T follicular helper cell (primary cell): Measurements from ENCODE around the gene YTHDC2.
"Not testable (repeated sequence)": the region's sequence is repeated elsewhere in the genome, so short reads cannot be mapped to it uniquely, and the experiment has no call there.

ENCODE experiments used
- DNase-seq: peaks from one replicate; pipeline ENCODE4 v3.0.0-alpha.2; 2020; ENCODE audit warnings: low read depth

The YTHDC2 gene

GRCh38 chr5:113603246-113603645, 89.8 kb downstream of the YTHDC2 start:
- not testable (repeated sequence) for DNase-seq

- DNase-seq, result peak; percentile 24
These were observed 93.0 kb downstream of the YTHDC2 start for GRCh38 chr5:113606298-113607134.

GRCh38 chr5:113607361-113607760, 93.9 kb downstream of the YTHDC2 start:
- DNase-seq, result no peak

GRCh38 chr5:113608113-113608596, 94.7 kb downstream of the YTHDC2 start:
- no peak for DNase-seq

GRCh38 chr5:113612060-113612496, 98.6 kb downstream of the YTHDC2 start:
- no peak for DNase-seq

- DNase-seq, result no peak
These were observed 100.7 kb downstream of the YTHDC2 start for GRCh38 chr5:113614191-113614590.

- DNase-seq, result no peak
These were observed 102.2 kb downstream of the YTHDC2 start for GRCh38 chr5:113615708-113616107.

- DNase-seq, result no peak
These were observed 103.8 kb downstream of the YTHDC2 start for GRCh38 chr5:113617191-113617796.

- no peak for DNase-seq
These were observed 119.5 kb downstream of the YTHDC2 start for GRCh38 chr5:113632996-113633395.

GRCh38 chr5:113634957-113635356, 121.5 kb downstream of the YTHDC2 start:
- DNase-seq, result no peak

- no peak for DNase-seq
These were observed 128.2 kb downstream of the YTHDC2 start for GRCh38 chr5:113641715-113642114.
